Measurements from ENCODE around the gene TRAPPC8. TPM values are rescaled to one million over a fixed set of nuclear protein-coding genes. Genes with fewer than 3 reads are reported as not detected.

Gene TRAPPC8
- total RNA-seq, 1 donor from 2014 or later = 51.5 TPM

GRCh38 chr18:31876707-31877106, 66.2 kb downstream of the TRAPPC8 start:
- no peak for DNase-seq (ENCODE audit: low spot score)
- Histone ChIP-seq H3K4me2 (no peak overlapping the region), H3F3A (ENCODE audit: low read depth) (no peaks in the 10 kb centered on the region), H3K27me3 (no peaks in the 10 kb centered on the region), H3K4me3 (no peak overlapping the region), H3K79me2 (ENCODE audit: low read depth) (peaks cover 34% of the 10 kb centered on the region), H2AFZ (replicated peaks) (no peak overlapping the region), H3K9ac (no peak overlapping the region), H3K9me3 (ENCODE audit: low read depth) (no peaks in the 10 kb centered on the region), H3K27ac (no peak overlapping the region), H3K36me3 (peaks cover 18% of the 10 kb centered on the region), H4K20me1 (ENCODE audit: low read depth) (no peaks in the 10 kb centered on the region), H3K4me1 (no peaks in the 10 kb centered on the region)
- peaks cover 2% of the 10 kb centered on the region for H3K27me3 Mint-ChIP-seq (ENCODE audit: insufficient read depth, low read depth)
- no peaks in the 10 kb centered on the region for H3K4me1 Mint-ChIP-seq
- TF ChIP-seq EZH2phosphoT487 (IDR thresholded peaks at IDR 0.05) (no peak), CTCF (IDR thresholded peaks at IDR 0.05) (no peak), EZH2 (IDR thresholded peaks at IDR 0.05) (no peak)
- no peak overlapping the region for H3K4me3 Mint-ChIP-seq
- H3K36me3 Mint-ChIP-seq = peaks cover 62% of the 10 kb centered on the region
- H3K27ac Mint-ChIP-seq = no peak overlapping the region
- H3K9me3 Mint-ChIP-seq = peaks cover 26% of the 10 kb centered on the region

- H3K4me1 Mint-ChIP-seq = no peaks in the 10 kb centered on the region
- Histone ChIP-seq H3K27me3 (no peaks in the 10 kb centered on the region), H3K36me3 (peaks cover 11% of the 10 kb centered on the region), H3K9ac (no peak overlapping the region), H3K27ac (no peak overlapping the region), H4K20me1 (ENCODE audit: low read depth) (no peaks in the 10 kb centered on the region), H2AFZ (replicated peaks) (no peak overlapping the region), H3K4me3 (no peak overlapping the region), H3K4me1 (no peaks in the 10 kb centered on the region), H3K79me2 (ENCODE audit: low read depth) (peaks cover 21% of the 10 kb centered on the region), H3K4me2 (no peak overlapping the region), H3K9me3 (ENCODE audit: low read depth) (no peaks in the 10 kb centered on the region), H3F3A (ENCODE audit: low read depth) (no peaks in the 10 kb centered on the region)
- peaks cover 12% of the 10 kb centered on the region for H3K9me3 Mint-ChIP-seq
- no peak overlapping the region for H3K27ac Mint-ChIP-seq
- TF ChIP-seq EZH2phosphoT487 (IDR thresholded peaks at IDR 0.05) (no peak), EZH2 (IDR thresholded peaks at IDR 0.05) (no peak), CTCF (IDR thresholded peaks at IDR 0.05) (no peak)
- peaks cover 50% of the 10 kb centered on the region for H3K36me3 Mint-ChIP-seq
- peaks cover 2% of the 10 kb centered on the region for H3K27me3 Mint-ChIP-seq (ENCODE audit: insufficient read depth, low read depth)
- H3K4me3 Mint-ChIP-seq = no peak overlapping the region
- no peak for DNase-seq (ENCODE audit: low spot score)
These were observed 67.6 kb downstream of the TRAPPC8 start for GRCh38 chr18:31875301-31875700.

- Histone ChIP-seq H3K9ac (no peak overlapping the region), H3K27me3 (no peaks in the 10 kb centered on the region), H3K4me3 (no peak overlapping the region), H4K20me1 (ENCODE audit: low read depth) (no peaks in the 10 kb centered on the region), H3K36me3 (peaks cover 10% of the 10 kb centered on the region), H3K4me2 (no peak overlapping the region), H3K9me3 (ENCODE audit: low read depth) (no peaks in the 10 kb centered on the region), H2AFZ (replicated peaks) (no peak overlapping the region), H3F3A (ENCODE audit: low read depth) (no peaks in the 10 kb centered on the region), H3K4me1 (no peaks in the 10 kb centered on the region), H3K27ac (no peak overlapping the region), H3K79me2 (ENCODE audit: low read depth) (no peaks in the 10 kb centered on the region)
- Mint-ChIP-seq H3K27ac (no peak overlapping the region), H3K4me1 (no peaks in the 10 kb centered on the region), H3K27me3 (ENCODE audit: insufficient read depth, low read depth) (no peaks in the 10 kb centered on the region), H3K9me3 (no peaks in the 10 kb centered on the region), H3K36me3 (peaks cover 2% of the 10 kb centered on the region), H3K4me3 (no peak overlapping the region)
- TF ChIP-seq EZH2 (IDR thresholded peaks at IDR 0.05) (no peak), CTCF (IDR thresholded peaks at IDR 0.05) (no peak), EZH2phosphoT487 (IDR thresholded peaks at IDR 0.05) (no peak)
- DNase-seq (ENCODE audit: low spot score) = no peak
These were observed 79.8 kb downstream of the TRAPPC8 start for GRCh38 chr18:31863103-31863502.

Data from neural progenitor cell (in vitro differentiated cells).